Left forelimb (tissue), 1 donor: Measurements from ENCODE around the gene CD70.
"Not testable (repeated sequence)": the region's sequence is repeated elsewhere in the genome, so short reads cannot be mapped to it uniquely, and the experiment has no call there.

Experiments
- DNase-seq: peaks from one replicate; pipeline ENCODE4 v3.0.0-alpha.2; 2018; ENCODE audit warnings: low spot score

The CD70 gene, protein sequence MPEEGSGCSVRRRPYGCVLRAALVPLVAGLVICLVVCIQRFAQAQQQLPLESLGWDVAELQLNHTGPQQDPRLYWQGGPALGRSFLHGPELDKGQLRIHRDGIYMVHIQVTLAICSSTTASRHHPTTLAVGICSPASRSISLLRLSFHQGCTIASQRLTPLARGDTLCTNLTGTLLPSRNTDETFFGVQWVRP

DNA sequence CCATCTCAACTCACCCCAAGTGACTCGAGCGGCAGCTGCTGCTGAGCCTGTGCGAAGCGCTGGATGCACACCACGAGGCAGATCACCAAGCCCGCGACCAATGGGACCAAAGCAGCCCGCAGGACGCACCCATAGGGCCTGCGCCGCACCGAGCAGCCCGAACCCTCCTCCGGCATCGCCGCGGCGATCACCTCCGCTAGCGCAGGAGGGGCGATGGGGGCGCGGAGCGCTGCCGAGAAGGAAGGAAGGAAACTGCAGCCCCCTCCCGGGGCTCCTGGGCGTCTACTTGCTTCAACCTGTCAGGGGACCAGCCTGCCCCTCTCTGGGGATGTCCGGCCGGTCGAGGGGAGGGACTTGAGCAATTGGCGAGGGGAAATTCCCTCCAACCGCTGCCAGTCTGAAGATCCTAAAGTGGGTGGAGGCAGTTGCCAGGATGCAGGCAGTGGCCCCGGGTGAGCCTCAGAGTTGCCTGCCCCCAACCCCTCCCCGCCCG is at the start of gene CD70:
CD70 (minus strand) TSS at position 324 of the 493 bp plus-strand sequence; CDS start at position 176, 148 bp downstream.
- DNase-seq = no peak

DNA sequence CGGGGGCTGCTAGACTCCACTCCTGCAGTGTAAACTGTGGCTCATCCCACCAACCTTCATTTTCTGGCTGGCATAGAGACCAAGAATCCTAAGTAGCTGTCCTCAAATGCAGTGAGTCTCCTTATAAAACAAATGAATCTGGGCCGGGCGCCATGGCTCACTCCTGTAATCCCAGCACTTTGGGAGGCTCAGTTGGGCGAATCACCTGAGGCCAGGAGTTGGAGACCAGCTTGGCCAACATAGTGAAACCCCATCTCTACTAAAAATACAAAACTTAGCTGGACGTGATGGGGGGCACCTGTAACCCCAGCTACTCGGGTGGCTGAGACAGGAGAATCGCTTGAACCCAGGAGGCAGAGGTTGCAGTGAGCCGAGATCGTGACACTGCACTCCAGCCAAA is 49.4 kb upstream of the CD70 start:
- not testable (repeated sequence) for DNase-seq

DNA sequence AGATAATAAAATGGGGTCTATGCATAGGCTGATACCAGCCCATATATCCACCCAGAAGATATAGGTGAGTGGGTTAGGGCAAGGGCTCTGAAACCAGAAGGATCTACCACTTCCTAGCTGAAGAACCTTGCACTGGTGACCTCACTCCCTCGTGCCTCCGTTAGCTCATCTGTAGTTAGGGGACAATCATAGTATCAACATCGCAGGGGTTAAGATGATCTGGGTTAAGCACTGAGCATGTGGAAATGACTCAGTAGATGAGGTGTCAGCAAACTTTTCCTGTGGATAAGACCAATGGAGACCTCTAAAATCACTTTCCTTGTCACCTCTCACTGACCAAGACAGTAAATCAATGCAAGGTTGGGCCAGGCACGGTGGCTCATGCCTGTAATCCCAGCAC is 48.5 kb upstream of the CD70 start:
- no peak for DNase-seq

DNA sequence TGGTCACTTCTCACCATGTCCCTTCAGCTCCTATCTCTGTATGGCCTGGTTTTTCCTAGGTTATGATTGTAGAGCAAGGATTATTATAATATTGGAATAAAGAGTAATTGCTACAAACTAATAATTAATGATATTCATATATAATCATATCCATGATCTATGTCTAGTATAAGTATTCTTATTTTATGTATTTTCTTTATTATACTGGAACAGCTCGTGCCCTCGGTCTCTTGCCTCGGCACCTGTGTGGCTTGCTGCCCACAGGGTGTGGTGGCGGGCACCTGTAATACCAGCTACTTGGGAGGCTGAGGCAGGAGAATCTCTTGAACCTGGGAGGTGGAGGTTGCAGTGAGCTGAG is 42.5 kb upstream of the CD70 start:
- DNase-seq = not testable (repeated sequence)

DNA sequence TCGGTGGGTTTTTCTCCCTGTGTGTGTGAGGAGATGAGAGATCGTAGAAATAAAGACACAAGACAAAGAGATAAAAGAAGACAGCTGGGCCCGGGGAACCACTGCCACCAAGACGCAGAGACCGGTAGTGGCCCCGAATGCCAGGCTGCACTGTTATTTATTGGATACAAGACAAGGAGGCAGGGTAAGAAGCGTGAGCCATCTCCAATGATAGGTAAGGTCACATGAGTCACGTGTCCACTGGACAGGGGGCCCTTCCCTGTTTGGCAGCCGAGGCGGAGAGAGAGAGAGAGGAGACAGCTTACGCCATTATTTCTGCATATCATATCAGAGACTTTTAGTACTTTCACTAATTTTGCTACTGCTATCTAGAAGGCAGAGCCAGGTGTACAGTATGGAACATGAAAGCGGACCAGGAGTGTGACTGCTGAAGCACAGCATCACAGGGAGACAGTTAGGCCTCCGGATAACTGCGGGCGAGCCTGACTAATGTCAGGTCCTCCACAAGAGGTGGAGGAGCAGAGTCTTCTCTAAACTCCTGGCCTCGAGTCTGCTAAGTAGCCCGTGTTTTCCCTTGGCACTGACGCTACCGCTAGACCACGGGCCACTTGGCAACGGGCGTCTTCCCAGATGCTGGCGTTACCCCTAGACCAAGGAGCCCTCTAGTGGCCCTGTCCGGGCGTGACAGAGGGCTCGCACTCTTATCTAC is 42.0 kb upstream of the CD70 start:
- not testable (repeated sequence) for DNase-seq

DNA sequence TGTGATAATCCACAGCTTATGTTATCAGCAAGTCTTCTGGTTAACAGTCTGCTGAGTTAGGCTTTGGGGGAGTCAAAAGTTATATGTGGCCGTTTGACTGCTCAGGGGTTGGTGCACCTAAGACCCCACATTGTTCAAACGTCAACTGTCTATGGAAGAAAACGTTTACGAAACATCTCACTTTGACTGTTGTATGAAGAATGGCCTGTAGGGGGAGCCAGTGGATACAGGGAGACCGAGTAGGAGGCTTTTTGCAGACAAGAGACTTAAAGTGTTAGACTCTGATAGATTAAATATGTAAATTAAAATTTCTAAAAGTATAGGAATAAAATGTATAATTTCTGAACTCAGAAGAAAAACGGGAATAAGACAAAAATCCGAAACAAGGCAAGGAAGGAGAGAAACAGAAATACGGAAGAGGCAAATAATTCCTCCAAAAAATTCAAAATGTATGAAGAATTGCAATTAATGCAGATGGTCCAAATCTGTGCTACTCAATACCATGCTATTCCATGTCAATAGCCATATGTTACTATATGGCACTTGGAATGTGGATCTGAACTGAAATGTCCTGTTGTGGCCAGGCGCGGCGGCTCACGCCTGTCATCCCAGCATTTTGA is 41.2 kb upstream of the CD70 start:
- DNase-seq = no peak

DNA sequence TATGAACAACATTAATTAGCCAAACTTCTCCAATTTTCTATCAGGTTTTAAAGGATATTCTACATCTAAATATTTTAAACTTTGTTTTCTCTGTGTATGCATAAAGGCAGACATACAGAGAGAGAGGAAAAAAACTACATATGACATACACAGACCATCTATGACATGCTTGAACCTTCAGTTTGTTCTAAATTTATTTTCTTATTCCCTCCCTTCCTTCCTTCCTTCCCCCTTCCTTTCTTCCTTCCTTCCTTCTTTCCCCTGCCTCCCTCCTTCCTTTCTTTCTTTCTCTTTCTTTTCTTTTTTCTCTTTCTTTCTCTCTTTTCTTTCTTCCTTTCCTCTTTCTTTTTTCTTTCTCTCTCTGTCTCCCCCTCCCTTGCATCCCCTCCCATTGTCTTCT is 35.8 kb upstream of the CD70 start:
- no peak for DNase-seq

DNA sequence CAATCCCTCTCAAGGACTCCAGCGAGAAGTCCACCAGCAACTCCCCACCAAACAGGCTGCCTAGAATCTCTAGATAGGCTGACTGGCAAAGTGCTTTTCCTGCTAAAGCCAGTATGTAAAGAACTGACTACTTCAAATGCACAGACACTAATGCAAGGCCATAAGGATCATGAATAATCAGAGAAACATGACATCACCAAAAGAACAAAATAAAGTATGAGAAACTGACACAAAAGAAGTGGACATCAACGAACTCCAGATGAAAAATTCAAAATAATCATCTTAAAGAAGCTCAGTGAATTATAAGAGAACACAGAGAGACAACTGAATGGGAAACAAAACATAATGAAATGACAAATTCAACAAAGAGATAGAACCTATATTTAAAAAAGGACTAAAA is 26.4 kb upstream of the CD70 start:
- DNase-seq = no peak

DNA sequence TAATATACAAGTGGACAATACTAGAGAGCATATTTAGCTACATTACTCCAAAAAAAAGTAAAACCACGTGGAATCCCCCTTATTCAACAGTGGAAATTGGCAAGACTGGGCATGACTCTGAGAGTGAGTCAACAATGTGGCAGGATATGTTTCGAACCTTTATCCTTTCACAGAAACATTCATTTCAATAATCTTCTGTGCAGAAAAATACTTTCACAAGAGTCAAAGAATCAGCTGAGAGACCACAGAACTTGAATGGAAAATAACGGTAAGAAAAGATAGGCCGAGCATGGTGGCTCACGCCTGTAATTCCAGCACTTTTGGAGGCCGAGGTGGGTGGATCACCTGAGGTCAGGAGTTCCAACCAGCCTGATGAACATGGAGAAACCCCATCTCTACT is 25.1 kb upstream of the CD70 start:
- DNase-seq = no peak

DNA sequence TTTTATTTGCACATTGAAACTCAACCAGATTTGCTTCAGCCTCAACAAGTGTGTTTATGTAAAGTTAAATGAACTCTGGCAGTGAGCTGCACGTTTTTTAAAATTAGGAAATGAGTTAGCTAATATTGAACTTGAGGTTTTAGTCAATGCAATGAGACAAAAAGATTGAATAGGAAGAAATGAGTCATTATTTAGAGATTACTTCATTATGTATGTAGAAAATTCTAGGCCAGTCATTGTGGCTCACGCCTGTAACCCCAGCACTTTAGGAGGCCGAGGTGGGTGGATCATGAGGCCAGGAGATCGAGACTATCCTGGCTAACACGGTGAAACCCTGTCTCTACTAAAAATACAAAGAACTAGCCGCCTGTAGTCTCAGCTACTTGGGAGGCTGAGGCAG is 22.8 kb upstream of the CD70 start:
- DNase-seq = no peak

DNA sequence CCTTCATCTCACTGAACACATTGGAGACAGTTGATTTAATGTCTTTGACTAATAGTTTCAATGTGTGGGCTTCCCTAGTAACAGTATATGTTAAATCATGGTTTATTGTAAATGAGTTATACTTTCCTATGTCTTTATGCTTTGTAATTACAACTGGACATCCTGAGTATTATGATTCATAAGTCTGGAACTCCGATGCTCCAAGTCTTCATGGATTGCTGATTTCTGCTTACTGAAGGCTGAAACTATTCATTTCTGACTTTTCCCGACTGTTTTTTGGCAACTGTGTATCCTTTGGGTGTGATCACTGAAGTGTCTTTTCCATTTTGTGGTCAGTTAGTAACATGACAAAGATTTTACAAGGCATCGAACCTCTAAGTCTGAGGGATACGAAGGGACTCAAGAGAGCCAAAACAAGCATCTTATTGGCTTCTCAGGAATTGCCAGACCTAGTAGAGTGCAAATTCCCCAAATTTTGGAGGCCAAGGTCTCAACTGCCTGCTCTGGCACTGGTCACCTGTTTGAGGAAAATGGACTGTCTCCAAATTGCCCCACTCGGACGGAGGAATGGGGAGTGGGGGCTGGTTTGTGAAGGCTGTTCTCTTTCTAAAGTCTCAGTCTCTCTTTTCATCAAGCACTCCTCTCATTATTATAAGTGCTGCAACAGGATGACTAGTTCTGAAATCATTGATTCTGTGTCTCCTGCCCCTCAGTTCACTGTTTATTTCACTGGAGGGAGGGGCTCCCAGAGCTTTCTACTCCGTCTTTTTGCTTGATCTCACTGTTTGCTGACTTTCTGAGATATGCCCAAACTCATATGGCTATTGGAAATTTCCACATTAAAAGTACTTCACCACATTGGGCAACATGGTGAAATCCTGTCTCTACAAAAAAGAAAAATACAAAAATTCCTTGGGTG is 20.2 kb upstream of the CD70 start:
- DNase-seq = no peak

DNA sequence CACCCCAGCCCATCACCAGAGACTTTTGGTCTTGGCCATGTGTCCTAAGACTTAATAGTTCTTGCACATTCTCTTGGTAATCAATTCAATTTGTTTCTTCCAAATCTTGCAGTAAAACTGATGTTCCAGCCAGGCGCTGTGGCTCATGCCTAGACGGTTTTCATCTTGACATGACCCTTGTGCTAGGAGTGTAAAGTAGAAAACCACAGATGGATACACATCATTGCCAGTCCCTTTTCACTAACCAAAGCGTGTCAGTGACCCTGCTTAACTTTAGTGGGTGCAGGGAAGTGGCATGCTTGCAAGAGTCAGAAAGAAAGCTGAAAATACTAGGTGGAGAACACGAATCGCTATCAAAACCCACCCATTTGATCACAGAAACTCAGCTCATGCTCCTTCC is 18.0 kb upstream of the CD70 start:
- DNase-seq = no peak

DNA sequence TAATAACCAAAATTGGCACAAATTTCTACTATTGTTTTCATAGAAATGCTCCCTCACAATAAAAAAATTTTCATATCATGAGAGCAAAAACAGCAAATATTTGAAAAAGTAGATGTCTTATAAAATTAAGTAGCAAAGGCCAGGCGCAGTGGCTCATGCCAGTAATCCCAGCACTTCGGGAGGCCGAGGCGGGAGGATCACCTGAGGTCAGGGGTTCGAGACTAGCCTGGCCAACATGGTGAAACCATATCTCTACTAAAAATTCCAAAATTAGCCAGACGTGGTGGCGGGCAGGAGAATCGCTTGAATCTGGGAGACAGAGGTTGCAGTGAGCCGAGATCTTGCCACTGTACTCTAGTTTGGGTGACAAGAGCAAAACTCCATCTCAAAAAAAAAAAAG is 17.2 kb upstream of the CD70 start:
- not testable (repeated sequence) for DNase-seq

DNA sequence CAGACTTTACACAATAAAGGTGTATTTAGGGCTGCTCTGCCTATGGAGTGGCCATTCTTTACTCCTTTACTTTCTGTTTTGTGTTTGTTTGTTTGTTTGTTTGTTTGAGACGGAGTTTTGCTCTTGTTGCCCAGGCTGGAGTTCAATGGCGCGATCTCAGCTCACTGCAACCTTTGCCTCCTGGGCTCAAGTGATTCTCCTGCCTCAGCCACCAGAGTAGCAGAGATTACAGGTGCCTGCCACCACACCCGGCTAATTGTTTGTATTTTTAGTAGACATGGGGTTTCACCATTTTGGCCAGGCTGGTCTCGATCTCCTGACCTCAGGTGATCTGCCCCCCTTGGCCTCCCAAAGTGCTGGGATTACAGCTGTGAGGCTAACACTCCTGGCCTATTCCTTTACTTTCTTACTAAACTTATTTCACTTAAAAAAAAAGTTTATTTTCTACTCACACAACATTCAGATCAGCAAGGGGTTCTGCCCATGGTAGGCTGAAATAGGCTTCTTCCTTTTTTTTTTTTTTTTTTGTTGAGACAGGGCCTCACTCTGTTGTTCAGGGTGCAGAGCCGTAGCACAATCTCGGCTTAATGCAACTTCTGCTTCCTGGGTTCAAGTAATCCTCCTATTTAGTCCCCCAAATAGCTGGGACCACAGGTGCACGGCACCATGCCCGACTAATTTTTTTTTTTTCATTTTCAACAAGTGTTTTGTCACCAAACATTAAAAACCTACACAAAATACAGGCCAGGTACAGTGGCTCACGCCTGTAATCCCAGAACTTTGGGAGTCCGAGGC is 15.5 kb upstream of the CD70 start:
- DNase-seq = not testable (repeated sequence)

DNA sequence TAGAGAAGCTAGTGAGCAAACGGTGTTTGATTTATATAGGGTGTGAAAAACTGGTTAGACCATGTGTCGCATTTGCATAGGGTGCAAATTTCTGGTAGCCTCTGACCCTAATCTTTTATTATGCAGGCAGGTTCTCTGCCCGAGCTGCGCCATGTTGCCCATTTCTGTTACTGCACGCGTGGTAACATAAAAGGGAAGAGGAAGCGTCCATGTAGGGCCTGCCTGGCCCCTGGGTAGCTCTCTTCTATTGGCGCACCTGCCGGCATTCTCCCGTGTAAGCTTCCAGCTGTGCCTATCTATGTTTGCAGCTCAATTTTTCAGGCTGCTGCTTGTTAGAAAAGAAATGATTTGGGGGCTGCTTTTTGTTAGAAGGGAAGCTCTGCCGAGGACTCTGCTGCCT is 14.0 kb upstream of the CD70 start:
- DNase-seq = no peak

DNA sequence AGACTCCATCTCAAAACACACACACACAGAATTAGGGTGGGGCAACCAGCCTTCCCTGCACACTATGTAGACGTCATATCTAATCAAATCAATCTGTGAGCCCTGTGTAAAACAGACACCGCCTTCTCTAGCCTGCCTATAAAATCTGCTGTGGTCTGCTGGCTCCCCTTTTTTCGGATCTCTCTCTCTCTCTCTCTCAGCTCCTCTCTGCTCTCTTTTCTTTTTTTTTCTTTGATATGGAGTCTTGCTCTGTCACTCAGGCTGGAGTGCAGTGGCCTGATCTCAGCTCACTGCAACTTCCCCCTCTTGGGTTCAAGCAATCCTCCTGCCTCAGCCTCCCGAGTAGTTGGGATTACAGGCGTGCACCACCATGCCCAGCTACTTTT is 11.8 kb upstream of the CD70 start:
- DNase-seq = no peak

DNA sequence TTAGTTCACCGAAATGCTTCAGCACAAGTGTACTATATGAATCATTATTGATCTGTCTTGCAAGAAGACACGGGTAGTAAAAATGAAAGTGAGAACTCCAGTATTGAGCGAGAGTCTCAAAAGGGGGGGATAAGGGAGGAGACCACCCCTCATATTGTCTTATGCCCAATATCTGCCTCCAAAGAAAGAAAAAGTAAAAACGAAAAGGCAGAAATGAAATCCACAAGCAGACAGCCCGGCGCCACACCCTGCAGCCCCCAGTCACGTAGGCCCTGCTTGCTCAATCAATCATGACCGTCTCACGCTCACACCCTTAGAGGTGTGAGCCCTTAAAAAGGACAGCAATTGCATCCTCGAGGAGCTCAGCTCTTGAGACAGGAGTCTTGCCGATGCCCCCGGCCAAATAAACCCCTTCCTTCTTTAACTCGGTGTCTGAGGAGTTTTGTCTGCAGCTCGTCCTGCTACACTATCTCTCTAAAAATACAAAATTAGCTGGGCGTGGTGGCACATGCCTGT is 10.6 kb upstream of the CD70 start:
- not testable (repeated sequence) for DNase-seq

DNA sequence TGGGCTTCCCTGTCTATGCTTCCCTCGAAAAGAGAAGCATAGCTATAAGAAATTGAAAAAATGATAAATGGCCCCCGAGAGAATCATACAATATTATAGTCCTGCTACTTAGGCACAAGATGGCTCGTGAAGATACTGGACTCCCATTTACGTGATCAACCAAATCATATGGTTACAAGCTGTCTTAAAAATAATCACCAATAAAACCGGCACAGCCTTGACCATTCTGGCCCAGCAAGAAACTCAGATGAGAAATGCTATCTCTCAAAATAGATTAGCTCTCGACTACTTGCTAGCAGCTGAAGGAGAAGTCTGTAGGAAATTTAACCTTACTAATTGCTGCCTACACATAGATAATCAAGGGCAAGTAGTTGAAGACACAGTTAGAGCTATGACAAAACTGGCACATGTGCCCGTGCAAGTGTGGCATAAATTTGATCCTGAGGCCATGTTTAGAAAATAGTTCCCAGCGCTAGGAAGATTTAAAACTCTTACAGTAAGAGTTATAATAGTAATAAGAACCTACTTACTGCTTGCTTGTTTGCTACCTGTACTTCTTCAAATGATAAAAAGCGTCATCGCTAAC is 10.1 kb upstream of the CD70 start:
- DNase-seq = not testable (repeated sequence)

DNA sequence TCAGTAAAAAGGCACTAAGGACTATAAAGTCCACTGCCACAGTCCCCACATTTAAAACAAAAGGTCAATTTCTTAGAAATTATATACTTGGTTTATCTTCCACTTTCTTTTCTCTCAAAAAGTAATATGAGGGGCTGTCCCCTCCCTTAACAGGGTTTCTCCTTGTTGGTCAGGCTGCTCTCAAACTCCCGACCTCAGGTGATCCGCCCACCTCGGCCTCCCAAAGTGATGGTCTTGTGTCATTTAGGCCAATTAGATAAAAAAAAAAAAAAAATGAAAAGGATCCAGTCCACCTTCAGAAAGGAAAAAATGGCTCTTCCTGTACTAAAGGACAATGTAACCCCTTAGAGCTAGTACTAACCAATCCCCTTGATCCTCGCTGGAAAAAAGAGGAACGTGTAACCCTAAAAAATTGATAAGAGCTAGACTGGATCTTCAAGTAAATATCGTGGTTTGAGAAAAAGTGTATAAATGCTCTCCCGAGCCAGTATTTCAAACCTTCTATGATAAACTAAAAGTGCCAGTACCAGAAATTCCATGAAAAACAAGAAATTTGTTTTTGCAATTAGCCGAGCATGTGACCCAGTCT is 9.0 kb upstream of the CD70 start:
- no peak for DNase-seq

DNA sequence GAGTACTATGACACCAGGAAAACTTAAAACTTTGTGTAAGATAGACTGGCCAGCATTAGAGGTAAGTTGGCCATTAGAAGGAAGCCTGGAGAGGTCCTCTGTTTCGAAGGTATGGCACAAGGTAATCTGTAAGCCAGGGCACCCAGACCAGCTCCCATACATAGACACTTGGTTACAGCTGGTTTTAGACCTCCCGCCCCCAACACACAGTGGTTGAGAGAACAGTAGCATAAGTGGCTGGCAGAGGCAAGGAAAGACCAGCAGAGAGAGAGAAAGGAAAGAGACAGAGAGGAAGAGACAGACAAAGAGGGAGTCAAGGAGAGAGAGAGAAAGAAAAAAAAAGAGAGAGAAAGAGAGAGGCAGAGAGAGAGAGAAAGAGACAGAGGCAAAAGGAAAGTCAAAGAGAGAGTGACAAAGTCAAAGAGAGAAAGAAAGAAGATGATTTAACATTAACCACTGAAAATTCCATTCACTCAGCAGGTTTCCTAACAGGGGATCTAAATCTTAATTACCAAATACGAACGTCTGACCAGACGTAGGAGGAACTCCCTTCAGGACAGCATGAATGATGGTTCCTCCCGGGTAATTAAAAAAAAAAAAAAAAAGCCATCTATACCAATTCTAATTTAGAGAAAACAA is 7.4 kb upstream of the CD70 start:
- not testable (repeated sequence) for DNase-seq
